HepG2 (cell line): Measurements from ENCODE around the gene LOC128125822.

Experiments
- CCAR2 ChIP-seq: fragments of 200-400 bp; formaldehyde crosslinking; optimal IDR thresholded peaks from 2 replicates; pipeline ENCODE3; 2018; ENCODE audit warnings: low read depth, mild to moderate bottlenecking, low read length, moderate library complexity
- ERF ChIP-seq: IDR thresholded peaks from 2 replicates; pipeline ENCODE4 v1.6.1; 2018; ENCODE audit warnings: missing biosample characterization, missing genetic modification reagents
- ETV6 ChIP-seq: sonication (generic); formaldehyde crosslinking; conservative IDR thresholded peaks from 2 replicates; pipeline ENCODE4 v1.4.0; 2020; ENCODE audit warnings: missing genetic modification reagents
- HNRNPK ChIP-seq: fragments of 200-400 bp; formaldehyde crosslinking; IDR thresholded peaks from 2 replicates; pipeline ENCODE4 v1.6.1; 2018; ENCODE audit warnings: low read length, low read depth, moderate library complexity, mild to moderate bottlenecking; ENCODE audit not compliant: poor library complexity, severe bottlenecking
- KIAA2018 ChIP-seq: sonication (generic); formaldehyde crosslinking; IDR thresholded peaks from 2 replicates; pipeline ENCODE4 v1.5.0; 2020; ENCODE audit warnings: mild to moderate bottlenecking, missing genetic modification reagents, borderline replicate concordance
- MEIS1 ChIP-seq: sonication (generic); formaldehyde crosslinking; IDR thresholded peaks from 2 replicates; pipeline ENCODE4 v1.9.0; 2021; ENCODE audit warnings: mild to moderate bottlenecking, missing genetic modification reagents, moderate library complexity, borderline replicate concordance
- MZF1 ChIP-seq: sonication (generic); formaldehyde crosslinking; IDR thresholded peaks from 2 replicates; pipeline ENCODE4 v1.8.1; 2023; ENCODE audit warnings: mild to moderate bottlenecking, missing genetic modification reagents, borderline replicate concordance
- NR2F1 ChIP-seq, 2 experiments: fragments of 450-650 bp in 1 of 2; formaldehyde crosslinking in 1 of 2; IDR thresholded peaks; 2 replicates each; pipeline versions ENCODE4 v1.5.0 to v1.6.1; 2016 to 2020; ENCODE audit warnings: mild to moderate bottlenecking in 1 of 2, missing compliant biosample characterization in 1 of 2, missing genetic modification reagents in 1 of 2, moderate library complexity in 1 of 2
- RBM39 ChIP-seq: fragments of 200-400 bp; formaldehyde crosslinking; IDR thresholded peaks from one replicate; pipeline ENCODE4 v1.6.1; 2018; ENCODE audit warnings: antibody characterized with exemption, mild to moderate bottlenecking, low read depth, low read length; ENCODE audit not compliant: poor library complexity, severe bottlenecking
- SIX1 ChIP-seq: sonication (generic); formaldehyde crosslinking; IDR thresholded peaks from 2 replicates; pipeline ENCODE4 v1.4.0; 2020; ENCODE audit warnings: missing genetic modification reagents, borderline replicate concordance
- ZGPAT ChIP-seq: IDR thresholded peaks from 2 replicates; pipeline ENCODE4 v1.6.1; 2016; ENCODE audit warnings: mild to moderate bottlenecking
- ZMAT3 ChIP-seq: sonication (generic); formaldehyde crosslinking; conservative IDR thresholded peaks from 2 replicates; pipeline ENCODE4 v1.7.0; 2021; ENCODE audit warnings: missing genetic modification reagents
- ZNF274 ChIP-seq: sonication (generic); formaldehyde crosslinking; IDR thresholded peaks from 2 replicates; pipeline ENCODE4 v1.5.1; 2020; ENCODE audit warnings: mild to moderate bottlenecking, missing genetic modification reagents
- ZNF331 ChIP-seq: sonication (generic); formaldehyde crosslinking; IDR thresholded peaks from 2 replicates; pipeline ENCODE4 v1.4.0; 2020; ENCODE audit warnings: missing genetic modification reagents
- ZNF816 ChIP-seq: sonication (generic); formaldehyde crosslinking; IDR thresholded peaks from 2 replicates; pipeline ENCODE4 v1.8.0; 2022; ENCODE audit warnings: missing genetic modification reagents, mild to moderate bottlenecking, borderline replicate concordance
- TF ChIP-seq, protein P1 (sequence below): fragments of 450-650 bp; IDR thresholded peaks from 2 replicates; pipeline ENCODE4 v1.6.1; 2016

LOC128125822 gene

DNA sequence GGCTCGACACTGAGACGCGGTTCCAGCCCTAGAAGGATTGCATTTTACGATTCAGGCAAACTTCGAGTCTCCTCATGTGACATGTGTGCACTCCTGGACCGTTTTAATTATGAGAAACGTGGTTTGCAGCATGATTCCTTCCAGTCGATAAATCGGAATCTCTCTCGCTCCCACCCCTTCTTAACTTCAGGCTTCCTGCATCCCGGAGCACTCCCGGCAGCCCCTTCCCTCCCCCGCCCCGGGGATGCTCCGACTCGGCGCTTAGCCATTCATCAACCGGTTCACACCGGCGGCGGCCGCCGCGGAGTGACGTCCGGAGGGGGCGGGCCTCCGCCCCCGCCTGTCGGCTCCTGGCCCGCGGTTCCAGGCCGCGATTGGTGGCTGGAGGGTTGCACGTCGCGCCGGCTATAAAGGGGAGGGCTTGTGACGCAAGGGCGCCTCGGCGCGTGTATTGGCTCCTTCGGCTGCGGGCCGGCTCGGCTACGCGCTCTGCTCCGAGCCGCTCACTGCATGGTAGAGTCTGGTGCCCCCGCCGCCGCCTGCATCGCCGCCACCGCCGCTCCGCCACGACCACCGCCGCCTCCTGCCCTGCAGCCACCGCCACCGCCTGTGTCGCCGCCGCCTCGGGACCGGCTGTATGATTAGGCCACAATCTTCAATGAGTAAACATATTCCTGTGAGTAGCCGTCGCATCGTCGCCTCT, at the start of gene LOC128125822, which contains the start of gene PTP4A1 (continued):
- TF ChIP-seq MZF1 (no peak), ZNF331 (CRISPR knock-in tag) (peak; percentile 48; the same call in 1 of the 2 replicates), NR2F1 (CRISPR knock-in tag; IDR thresholded peaks at IDR 0.05) (no peak), MEIS1 (peak; percentile 24; the same call in 1 of the 2 replicates), ETV6 (CRISPR knock-in tag) (peak; percentile 12; the same call in 1 of the 2 replicates), ZNF274 (CRISPR knock-in tag) (no peak), ERF (CRISPR knock-in tag) (peak; percentile 76), ZNF816 (peak; percentile 27; the same call in 1 of the 2 replicates), ZMAT3 (CRISPR knock-in tag) (peak; percentile 24; the same call in 1 of the 2 replicates), SIX1 (CRISPR knock-in tag) (no peak), HNRNPK (peak; percentile 87), CCAR2 (no peak), RBM39 (peak; percentile 99), KIAA2018 (CRISPR knock-in tag) (no peak), ZGPAT (peak; percentile 86; the same call in 1 of the 2 replicates)
- TF ChIP-seq, protein P1, sequence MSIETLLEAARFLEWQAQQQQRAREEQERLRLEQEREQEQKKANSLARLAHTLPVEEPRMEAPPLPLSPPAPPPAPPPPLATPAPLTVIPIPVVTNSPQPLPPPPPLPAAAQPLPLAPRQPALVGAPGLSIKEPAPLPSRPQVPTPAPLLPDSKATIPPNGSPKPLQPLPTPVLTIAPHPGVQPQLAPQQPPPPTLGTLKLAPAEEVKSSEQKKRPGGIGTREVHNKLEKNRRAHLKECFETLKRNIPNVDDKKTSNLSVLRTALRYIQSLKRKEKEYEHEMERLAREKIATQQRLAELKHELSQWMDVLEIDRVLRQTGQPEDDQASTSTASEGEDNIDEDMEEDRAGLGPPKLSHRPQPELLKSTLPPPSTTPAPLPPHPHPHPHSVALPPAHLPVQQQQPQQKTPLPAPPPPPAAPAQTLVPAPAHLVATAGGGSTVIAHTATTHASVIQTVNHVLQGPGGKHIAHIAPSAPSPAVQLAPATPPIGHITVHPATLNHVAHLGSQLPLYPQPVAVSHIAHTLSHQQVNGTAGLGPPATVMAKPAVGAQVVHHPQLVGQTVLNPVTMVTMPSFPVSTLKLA, result no peak; the same call in none of the 2 replicates
